Dermis blood vessel endothelial cell (primary cell): ENCODE results near the gene RUVBL2. TPM values are rescaled to one million over a fixed set of nuclear protein-coding genes. Genes with fewer than 3 reads are reported as not detected.
A peak's percentile ranks its signal among the peaks of the same experiment; 100 is the strongest.

Experiments used
- DNase-seq: peaks from one replicate; pipeline ENCODE4 v3.0.0; 2010
- total RNA-seq: library from RNA; depleted of rRNA; stranded (reverse); fragments of >200 nt; gene quantifications from 2 replicates; pipeline ENCODE4 v1.2.3, GENCODE V29; 2014

Gene RUVBL2
- 172 and 278 TPM in 2 replicates for total RNA-seq

GRCh38 chr19:48993175-48994034 is at the start of gene RUVBL2, which contains the start of gene GYS1:
Gene RUVBL2 (plus strand): TSS chr19:48993887. CDS start chr19:48993912, 25 bp downstream.
Gene GYS1 (minus strand): TSS chr19:48993309. CDS start chr19:48993112, 197 bp downstream.
- peak; percentile 99 for DNase-seq

DNA sequence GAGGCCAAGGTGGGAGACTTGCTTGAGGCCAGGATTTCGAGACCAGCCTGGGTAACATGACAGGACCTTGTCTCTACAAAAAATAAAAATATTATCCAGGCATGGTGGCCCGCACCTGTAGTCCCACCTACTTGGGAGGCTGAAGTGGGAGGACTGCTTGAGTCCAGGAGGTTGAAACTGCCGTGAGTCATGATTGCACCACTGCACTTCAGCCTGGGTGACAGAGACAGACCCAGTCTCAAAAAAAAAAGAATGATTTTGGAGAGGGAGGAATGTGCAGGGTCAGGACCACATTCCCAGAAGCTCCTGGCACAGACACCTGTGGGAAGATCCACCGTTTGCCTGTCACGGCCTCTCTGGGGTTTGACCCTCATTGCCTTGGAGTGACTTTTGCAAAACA is 48.3 kb upstream of the RUVBL2 start:
- DNase-seq, result no peak

DNA sequence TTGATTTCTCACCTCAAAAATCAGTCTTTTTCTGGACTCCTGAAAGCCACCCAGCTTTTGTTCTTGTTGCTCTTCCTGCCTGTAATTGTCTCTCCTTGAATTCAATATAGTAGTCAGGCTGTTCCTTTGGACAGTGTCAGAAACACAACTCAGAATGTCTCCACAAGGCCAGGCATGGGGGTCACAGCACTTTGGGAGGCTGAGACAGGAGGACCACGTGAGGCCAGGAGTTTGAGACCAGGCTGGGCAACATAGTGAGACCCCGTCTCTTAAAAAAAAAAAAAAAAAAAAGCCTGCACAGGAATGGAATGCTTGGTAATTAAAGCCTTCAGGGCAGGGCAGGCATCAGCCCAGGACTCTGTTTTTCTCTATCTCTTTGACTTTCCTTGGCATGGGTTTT is 47.9 kb upstream of the RUVBL2 start:
- no peak for DNase-seq

GRCh38 chr19:48946463-48947257 is 47.0 kb upstream of the RUVBL2 start:
- no peak for DNase-seq

- DNase-seq, result no peak
Measured at GRCh38 chr19:48947258-48947542, 46.5 kb upstream of the RUVBL2 start.

GRCh38 chr19:48950159-48950558 is 43.5 kb upstream of the RUVBL2 start:
- peak; percentile 59 for DNase-seq

GRCh38 chr19:48950830-48951519 is 42.7 kb upstream of the RUVBL2 start:
- DNase-seq, result no peak

DNA sequence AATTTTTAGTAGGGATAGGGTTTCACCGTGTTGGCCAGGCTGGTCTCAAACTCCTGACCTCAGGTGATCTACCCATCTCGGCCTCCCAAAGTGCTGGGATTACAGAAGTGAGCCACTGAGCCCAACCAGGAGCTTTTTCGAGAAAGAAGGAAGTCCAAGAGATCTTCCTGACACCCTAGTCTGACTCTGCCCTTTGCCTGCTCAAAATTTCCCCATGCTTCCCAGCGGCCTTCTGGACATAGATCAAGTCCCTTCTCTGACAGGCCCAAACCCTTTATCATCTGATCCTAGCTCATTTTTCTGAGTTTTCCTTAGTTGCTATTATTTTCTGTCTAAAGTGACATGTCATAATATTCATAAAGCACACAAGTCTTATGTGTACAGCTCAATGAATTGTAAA is 40.5 kb upstream of the RUVBL2 start:
- DNase-seq, result no peak

DNA sequence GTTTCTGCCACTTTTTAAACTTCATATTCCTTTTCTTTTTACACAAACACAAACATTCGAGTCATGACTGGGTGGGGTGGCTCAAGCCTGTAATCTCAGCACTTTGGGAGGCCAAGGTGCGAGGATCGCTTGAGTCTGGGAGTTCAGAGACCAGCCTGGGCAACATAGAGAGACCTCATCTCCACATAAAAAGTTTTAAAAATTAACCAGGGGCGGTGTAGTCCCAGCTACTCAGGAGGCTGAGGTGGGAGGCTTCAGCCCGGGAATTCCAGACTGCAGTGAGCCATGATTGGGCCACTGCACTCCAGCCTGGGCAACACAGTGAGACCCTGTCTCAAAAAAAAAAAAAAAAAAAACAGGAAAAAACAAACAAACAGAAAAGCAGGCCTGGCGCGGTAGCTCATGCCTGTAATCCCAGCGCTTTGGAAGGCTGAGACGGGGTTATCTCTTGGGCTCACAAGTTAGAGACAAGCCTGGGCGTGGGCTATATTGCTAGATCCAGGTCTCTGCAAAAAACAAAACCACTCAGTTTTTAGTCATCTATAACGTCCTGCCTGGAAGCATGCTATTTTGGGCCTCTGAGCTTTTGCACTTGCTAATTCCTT is 39.6 kb upstream of the RUVBL2 start:
- no peak for DNase-seq

- DNase-seq, result peak; percentile 99
Measured at GRCh38 chr19:48954595-48955307, 38.9 kb upstream of the RUVBL2 start, which contains the start of gene BAX. Gene BAX (plus strand): TSS chr19:48954875. CDS start chr19:48954929, 54 bp downstream.

- DNase-seq, result no peak
Measured at GRCh38 chr19:48955308-48955958, 38.3 kb upstream of the RUVBL2 start.

GRCh38 chr19:48958006-48958405 is 35.7 kb upstream of the RUVBL2 start:
- DNase-seq, result no peak

GRCh38 chr19:48959341-48960239 is 34.1 kb upstream of the RUVBL2 start:
- DNase-seq, result no peak

DNA sequence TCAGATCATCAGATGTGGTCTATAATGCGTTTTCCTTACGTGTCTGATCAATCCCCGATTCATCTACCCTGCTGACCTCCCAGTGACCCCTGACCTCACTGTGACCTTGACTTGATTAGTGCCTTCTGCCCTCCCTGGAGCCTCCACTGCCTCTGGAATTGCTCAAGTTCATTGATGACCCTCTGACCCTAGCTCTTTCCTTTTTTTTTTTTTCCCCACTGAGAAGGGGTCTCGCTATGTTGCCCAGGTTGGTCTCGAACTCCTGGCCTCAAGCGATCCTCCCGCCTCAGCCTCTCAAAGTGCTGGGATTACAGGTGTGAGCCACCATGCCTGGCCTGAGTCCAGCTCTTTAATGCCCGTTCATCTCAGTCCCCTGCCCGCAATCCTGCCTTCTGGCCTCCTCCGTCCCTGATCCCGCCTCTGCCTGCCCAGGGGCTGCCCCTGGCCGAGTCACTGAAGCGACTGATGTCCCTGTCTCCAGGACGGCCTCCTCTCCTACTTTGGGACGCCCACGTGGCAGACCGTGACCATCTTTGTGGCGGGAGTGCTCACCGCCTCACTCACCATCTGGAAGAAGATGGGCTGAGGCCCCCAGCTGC is 32.5 kb upstream of the RUVBL2 start:
- DNase-seq, result no peak

DNA sequence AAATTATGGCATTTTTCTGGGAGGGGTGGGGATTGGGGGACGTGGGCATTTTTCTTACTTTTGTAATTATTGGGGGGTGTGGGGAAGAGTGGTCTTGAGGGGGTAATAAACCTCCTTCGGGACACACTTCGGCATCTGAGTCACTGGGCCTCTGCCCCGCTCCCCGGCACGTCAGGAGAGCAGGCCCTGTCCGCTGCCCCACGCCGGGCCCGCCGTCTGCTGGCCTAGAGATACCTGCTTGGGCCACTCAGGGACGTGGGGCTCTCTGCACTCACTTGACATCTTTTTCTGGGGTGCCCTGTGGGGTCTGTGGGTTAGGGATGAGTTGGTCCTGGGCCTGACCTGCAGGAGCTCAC is 32.0 kb upstream of the RUVBL2 start:
- no peak for DNase-seq

GRCh38 chr19:48962029-48962848 is 31.4 kb upstream of the RUVBL2 start:
- peak; percentile 25 for DNase-seq

DNA sequence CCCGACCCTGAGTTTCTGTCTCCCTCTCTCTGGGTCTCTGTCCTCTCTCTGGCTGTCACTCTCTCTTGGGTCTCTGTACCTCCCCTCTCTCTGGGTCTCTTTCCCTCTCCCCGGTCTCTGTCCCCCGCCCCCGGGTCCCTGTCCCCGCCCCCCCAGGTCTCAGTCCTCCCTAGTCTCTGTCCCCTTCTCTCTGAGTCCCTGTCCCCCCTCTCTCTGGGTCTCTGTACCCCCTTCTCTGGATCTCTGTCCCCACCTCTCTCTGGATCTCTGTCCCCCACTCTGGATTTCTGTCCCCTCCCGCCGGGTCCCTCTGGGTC is 30.9 kb upstream of the RUVBL2 start:
- no peak for DNase-seq

GRCh38 chr19:48963371-48964204 is 30.1 kb upstream of the RUVBL2 start:
- DNase-seq, result peak; percentile 73
